ENCODE measurements around the gene ARMC3.
"Not testable (repeated sequence)": the region's sequence is repeated elsewhere in the genome, so short reads cannot be mapped to it uniquely, and the experiment has no call there.

Gene ARMC3

GRCh38 chr10:23048191-23048590, 120.3 kb downstream of the ARMC3 start:
- no peak for DNase-seq (ENCODE audit: low spot score)

GRCh38 chr10:23051278-23051677, 123.4 kb downstream of the ARMC3 start:
- no peak for DNase-seq (ENCODE audit: low spot score)

- DNase-seq (ENCODE audit: low spot score) = no peak
Measured at GRCh38 chr10:23051855-23052331, 124.0 kb downstream of the ARMC3 start.

- DNase-seq (ENCODE audit: low spot score) = no peak
Measured at GRCh38 chr10:23053036-23053435, 125.2 kb downstream of the ARMC3 start.

- no peak for DNase-seq (ENCODE audit: low spot score)
Measured at GRCh38 chr10:23055424-23056185, 127.8 kb downstream of the ARMC3 start.

- DNase-seq (ENCODE audit: low spot score) = no peak
Measured at GRCh38 chr10:23056186-23056579, 128.3 kb downstream of the ARMC3 start.

- DNase-seq (ENCODE audit: low spot score) = no peak
Measured at GRCh38 chr10:23058366-23058765, 130.5 kb downstream of the ARMC3 start.

GRCh38 chr10:23060918-23061317, 133.1 kb downstream of the ARMC3 start:
- no peak for DNase-seq (ENCODE audit: low spot score)

GRCh38 chr10:23063045-23063972, 135.5 kb downstream of the ARMC3 start:
- no peak for DNase-seq (ENCODE audit: low spot score)

GRCh38 chr10:23063973-23064812, 136.3 kb downstream of the ARMC3 start:
- no peak for DNase-seq (ENCODE audit: low spot score)

GRCh38 chr10:23064813-23065114, 136.9 kb downstream of the ARMC3 start:
- not testable (repeated sequence) for DNase-seq (ENCODE audit: low spot score)

- DNase-seq (ENCODE audit: low spot score) = no peak
Measured at GRCh38 chr10:23065181-23065948, 137.5 kb downstream of the ARMC3 start.

GRCh38 chr10:23067337-23067736, 139.5 kb downstream of the ARMC3 start:
- DNase-seq (ENCODE audit: low spot score) = no peak

- DNase-seq (ENCODE audit: low spot score) = peak; percentile 56
Measured at GRCh38 chr10:23067939-23068775, 140.3 kb downstream of the ARMC3 start.

GRCh38 chr10:23069019-23069815, 141.4 kb downstream of the ARMC3 start:
- no peak for DNase-seq (ENCODE audit: low spot score)

GRCh38 chr10:23070092-23070912, 142.4 kb downstream of the ARMC3 start:
- not testable (repeated sequence) for DNase-seq (ENCODE audit: low spot score)

GRCh38 chr10:23070913-23071218, 143.0 kb downstream of the ARMC3 start:
- DNase-seq (ENCODE audit: low spot score) = no peak

GRCh38 chr10:23072593-23072992, 144.7 kb downstream of the ARMC3 start:
- DNase-seq (ENCODE audit: low spot score) = not testable (repeated sequence)

GRCh38 chr10:23073527-23073926, 145.7 kb downstream of the ARMC3 start:
- no peak for DNase-seq (ENCODE audit: low spot score)

Data from CD4-positive, alpha-beta T cell treated with Interleukin-6 at 100 ng/mL for 8 hours (primary cell).